ENCODE data around the gene KCTD16.
A peak's percentile ranks its signal among the peaks of the same experiment; 100 is the strongest.

Gene KCTD16

DNA sequence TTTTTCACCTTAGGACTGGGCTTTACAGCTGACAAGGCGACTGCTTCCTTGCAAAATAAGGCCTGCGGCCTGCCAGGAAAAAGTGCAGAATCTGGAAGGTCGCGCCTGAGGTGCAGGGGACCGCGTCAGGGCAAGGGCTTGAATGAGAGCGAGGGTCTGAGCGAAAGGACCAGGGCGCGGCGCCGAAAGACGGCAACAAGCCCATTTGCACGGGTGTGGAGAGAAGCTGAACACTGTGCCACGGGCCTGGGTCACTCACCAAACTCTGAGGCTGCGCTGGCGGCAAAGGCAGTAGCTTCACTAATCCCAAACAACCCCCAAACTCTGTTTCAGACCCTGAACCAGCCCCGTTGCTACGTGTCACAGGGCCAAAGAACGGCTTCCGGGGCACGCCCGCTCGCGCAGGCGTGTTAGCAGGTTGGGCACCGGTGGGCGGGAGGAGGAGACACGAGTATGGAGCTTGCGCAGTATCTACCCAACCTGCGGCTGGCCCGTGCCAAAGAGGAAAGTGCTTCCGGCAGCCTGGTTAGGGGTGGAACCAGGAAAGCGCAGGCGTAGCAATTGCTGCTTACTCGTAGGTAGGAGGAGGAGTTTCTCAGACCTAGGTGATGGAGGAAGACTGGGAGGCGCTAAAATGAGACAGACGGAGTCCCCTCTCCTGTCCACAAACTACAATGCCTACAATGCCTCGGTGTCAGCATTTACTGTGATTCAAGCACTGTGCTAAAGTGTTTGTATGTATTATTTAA is at the start of gene KCTD16, which contains the start of gene YIPF5:
Gene KCTD16, plus strand, starts transcription at position 598 of the 749 bp plus-strand sequence.
Gene YIPF5, minus strand, starts transcription at position 384 of the 749 bp plus-strand sequence. CDS start 704 bp downstream, outside the sequence.
- Histone ChIP-seq H3K4me3 (peak within 1 kb of the TSS; percentile 65 to 85 (median 74)), H3K27ac (peak within 1 kb of the TSS in 20 of 21 experiments; percentile 74 to 94 (median 90))

DNA sequence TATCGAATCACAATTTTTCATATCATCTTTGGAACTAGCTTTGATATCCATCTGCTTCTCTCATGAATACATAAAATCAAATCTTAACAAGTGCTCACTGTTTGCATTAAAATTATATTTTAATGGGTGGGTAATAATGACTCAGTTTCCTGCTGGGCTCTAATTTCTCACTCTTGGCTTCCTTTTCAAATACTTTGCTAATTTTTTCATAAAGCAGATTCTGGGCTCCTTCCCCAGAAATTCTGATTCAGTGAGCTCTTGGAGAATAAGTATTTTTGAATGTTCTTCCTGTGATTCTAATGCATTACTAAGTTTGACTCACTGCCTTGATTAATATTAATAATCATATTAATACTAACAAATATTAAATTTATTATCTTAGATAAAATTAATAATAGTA is 49.1 kb upstream of the KCTD16 start:
- H3K27ac ChIP-seq = no peak overlapping the region
- no peak overlapping the region for H3K4me3 ChIP-seq

DNA sequence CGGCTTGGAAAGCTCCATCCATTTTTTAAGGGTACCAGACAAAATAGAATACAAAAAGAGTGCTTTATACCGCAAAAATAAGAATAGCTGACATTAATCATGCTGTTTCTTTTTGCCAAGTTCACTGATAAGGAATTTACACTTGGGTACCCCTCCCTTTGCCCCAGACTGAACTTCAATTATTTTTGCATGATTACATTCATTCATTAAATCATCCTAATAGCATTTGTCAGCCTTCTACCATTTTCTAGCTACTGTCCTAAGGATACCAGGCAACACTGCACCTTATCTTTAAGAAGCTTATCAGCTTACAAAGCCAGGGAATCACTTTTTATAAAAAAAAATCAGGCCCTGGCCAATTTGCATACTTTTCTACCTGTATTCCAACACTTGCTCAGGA is 48.6 kb upstream of the KCTD16 start:
- H3K4me3 ChIP-seq = no peak overlapping the region
- H3K27ac ChIP-seq = no peak overlapping the region

DNA sequence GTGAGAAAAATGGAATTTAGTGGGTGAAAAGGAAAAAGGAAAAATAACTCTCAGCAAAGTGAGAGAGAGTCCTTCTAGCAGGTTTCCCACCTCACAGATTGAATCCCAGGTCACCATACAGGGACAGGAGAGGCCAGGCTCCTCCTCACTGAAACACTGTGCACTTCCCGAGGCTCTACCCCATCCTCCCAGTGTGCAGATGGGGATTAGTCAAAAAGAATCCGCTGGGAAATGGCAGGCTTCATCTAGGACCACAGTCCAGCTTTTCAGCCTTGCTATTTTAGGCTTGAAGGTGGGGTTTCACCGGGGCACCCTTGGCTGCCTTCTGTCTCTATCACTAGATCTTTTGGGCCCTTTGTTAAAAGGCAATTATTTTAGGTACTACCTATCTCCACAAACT is 48.0 kb upstream of the KCTD16 start:
- Histone ChIP-seq H3K4me3 (no peak overlapping the region), H3K27ac (no peak overlapping the region)

DNA sequence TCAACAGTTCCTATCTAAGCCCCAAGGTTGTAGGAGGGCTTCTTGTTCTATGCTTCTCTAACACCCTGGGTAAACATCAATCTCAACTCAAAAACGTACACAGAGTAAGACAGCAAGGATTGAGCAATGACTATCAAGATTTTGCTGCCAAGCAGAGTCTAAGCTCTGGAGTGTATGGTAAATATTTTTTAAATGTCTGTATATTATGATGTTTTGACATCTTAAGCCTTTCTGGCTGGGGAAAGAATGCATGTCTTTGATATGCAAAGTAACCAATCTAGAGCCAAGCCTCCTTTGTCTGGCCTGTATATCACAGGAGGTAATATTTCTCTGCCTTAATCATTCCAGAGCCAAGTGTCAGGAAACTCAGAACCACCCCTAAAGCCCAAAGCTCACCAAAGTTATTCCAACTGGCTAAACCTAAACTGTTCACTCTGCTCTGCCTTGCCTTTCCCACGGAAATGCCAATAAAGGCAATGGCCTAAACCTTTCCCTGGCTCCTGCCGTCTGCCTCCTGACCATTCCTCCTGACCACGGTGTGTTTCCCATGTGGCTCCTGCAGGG is 45.4 kb upstream of the KCTD16 start:
- Histone ChIP-seq H3K27ac (no peak overlapping the region), H3K4me3 (no peak overlapping the region)

DNA sequence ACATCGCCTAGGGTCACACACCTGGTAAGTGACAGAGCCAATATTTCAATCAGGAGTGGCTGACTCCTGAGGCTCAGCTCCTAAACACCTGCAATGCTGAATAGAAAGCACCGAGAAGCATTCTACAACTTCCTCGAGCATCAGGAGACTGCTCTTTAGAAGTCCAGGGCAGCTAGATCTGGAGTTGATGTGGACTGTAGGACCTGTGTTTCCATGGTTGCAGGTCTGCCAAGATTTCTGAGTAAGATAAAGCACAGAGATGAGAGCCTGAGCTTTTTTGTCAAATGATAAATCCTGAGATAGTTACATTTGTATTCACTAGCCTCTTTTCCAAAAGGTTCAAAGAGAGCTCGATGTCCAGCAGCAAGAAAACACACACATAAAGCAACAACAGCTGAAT is 44.0 kb upstream of the KCTD16 start:
- no peak overlapping the region for H3K4me3 ChIP-seq
- H3K27ac ChIP-seq = no peak overlapping the region

DNA sequence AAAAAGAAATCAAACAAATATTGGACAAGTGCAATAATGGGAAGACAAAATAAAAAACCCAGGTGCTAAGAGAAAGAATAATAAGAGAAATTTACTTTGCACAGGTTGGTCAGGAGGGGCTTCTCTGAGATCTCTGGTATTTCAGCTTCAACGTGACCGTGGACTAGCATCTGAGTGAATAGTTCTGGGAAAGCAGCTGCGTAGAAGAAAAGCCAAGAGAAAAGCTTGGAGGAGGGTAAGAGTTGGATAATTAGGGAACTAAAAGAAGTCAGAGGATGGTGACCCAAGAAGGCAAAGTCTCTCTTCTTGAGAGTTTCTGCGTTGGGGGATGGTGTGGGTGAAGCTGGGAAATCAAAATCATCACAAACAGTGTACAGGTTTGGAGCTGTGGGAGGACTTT is 41.8 kb upstream of the KCTD16 start:
- Histone ChIP-seq H3K4me3 (no peak overlapping the region), H3K27ac (no peak overlapping the region)

DNA sequence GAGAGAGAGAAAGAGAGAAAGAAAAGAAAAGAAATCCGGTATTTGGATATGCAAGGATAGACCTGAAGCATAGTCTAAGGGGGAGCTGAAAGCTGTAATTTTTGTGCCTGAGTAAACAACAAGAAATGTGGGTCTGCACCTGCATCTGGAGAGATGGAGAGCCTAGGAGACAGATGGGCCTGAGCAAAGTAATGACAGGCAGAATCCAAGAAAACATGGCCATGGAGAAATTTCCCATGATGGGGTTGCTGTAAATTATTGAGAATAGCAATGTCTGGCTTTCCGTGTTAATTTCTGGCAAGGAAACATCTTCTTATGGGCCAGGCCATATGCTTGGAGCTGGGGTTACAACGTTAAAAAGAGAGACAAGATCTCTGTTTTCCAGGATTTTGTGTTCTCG is 40.4 kb upstream of the KCTD16 start:
- no peak overlapping the region for H3K4me3 ChIP-seq
- no peak overlapping the region for H3K27ac ChIP-seq

DNA sequence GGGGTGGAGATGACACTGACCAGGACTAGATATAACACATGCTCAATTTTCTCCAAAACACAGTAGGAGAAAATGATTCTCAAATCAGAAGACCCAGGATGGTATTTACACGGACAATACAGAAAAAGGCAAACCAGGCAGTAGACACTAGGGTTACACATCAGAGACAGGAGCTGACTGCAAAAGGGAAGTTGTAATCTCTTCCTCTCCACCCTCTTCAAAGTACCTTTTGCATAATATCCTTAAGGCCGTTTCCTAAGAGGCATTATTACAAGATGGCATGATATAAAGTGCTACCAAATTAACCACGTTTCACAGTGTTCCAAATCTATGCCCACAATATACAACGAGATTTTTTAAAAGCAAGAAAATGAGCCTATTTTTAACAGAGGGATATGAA is 39.4 kb upstream of the KCTD16 start:
- Histone ChIP-seq H3K4me3 (no peak overlapping the region), H3K27ac (no peak overlapping the region)

DNA sequence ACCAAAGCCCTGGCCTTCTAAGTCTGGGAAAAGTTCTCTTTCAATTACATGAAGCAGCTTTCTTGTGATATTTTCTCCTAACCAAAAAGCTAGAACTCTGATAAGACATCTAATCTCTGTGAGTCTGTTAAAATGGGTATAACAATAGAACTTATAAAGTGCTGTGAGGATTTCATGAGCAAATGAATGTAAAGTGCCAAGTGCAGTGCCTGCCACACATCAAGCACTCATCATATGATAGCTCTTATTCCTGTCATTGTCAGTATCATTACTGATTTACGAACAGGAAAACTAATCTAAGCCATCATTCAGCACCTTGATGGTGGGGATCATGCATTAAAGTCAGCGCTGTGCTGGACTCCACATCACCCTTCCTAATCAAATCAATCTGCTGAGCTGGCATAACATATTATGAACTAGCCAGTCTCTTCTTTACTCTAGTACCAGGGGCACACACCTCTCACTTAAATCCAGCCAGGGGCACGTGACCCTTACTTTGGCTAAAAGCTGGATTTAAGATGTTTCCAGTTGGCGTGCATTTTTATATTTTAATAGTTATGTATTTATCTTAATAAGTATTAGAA is 37.5 kb upstream of the KCTD16 start:
- Histone ChIP-seq H3K4me3 (no peak overlapping the region), H3K27ac (no peak overlapping the region)

DNA sequence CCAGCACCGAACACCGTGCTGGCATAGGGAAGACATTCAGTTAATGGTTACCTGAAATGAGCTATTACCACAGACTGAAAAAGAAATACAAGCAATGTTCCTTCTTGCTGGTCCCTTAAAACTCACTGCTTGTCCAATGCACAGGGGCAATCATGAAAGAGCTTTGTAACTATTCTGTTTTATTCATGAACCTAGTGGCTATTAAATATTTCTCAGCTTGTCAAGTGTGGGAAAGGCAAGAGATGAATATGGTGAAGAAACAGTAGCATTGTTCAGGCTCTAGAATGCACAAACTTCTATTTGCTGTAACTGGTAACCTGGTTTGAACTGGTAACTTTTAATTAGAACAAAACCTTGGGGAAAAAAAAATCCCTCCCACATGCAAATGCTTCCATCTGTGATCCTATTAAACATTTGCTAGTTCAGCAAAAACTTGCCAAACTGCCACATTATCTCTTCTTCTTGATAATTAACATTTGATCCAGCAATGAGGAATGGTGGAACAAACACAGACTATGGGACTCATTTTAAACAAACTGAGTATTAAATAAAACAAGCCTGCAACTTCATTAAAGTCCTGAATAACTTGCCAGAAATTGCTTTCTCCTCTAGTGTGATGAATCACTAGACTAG is 36.4 kb upstream of the KCTD16 start:
- Histone ChIP-seq H3K4me3 (no peak overlapping the region), H3K27ac (no peak overlapping the region)

DNA sequence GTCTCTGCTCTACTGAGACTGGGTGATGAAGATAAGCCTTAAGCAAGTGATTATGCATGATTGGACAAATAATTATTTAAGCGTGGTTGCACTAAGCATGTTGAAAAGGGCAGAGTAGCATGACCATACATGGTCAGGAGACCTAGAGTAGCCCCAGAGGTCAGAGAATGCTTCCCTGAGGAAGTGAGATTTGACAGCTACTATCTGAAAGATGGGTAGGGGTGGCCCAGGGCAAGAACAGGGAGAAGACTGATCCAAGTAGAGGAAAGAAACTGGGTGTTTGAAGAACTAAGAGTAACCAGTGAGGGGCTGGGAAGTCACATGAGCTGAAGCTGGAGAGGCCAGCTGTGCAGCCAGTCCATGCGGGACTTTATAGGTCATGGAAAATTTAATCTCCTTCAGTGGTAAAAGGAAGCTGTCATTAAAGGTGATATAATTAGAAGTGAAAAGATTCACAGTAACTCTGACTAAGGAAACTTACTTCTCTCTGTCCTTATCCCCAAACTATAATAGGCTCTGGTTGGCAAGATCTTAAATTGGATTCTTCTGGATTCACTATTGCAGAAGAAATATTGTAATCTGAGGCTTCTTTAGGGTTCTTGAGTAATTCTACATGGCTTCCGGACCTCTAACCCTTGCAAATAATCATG is 35.4 kb upstream of the KCTD16 start:
- Histone ChIP-seq H3K27ac (no peak overlapping the region), H3K4me3 (no peak overlapping the region)

DNA sequence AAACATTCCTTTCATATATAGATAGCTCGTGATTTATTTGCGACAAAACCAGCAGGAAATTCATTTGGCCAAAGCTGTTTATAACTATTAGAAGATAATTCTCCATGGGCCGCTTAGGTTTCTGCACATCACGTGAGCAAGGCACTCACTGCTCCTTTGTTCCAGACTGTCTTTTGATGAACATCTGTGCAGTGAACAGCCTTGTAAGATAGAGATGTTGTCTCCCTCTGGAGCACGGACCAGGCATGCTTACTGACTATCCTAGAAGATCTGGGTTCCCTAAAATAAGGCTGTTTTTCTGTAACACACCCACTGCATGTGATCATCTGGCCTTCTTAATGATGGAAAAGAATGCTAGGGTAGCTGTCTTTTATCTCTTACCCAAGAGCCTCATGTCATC is 31.1 kb upstream of the KCTD16 start:
- H3K4me3 ChIP-seq = no peak overlapping the region
- H3K27ac ChIP-seq = no peak overlapping the region

DNA sequence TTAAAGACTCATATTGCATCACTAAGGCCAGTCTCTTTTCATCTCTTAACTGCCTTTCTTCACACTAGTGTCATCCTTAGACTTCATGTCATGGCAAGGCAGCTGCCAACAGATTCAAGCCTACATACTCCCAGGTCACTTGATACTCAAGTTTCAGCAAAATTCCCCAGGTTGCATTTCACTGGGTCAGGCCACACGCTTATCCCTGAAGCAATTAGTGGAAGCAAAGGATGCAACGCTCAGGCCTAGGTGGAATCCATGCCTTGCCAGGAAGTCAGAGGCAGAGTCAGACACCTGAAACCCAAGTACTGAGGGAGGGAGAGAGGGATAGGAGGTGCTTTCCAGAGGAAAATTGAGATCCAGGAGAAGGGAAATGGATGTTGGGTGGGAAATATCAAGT is 29.1 kb upstream of the KCTD16 start:
- no peak overlapping the region for H3K27ac ChIP-seq
- no peak overlapping the region for H3K4me3 ChIP-seq

DNA sequence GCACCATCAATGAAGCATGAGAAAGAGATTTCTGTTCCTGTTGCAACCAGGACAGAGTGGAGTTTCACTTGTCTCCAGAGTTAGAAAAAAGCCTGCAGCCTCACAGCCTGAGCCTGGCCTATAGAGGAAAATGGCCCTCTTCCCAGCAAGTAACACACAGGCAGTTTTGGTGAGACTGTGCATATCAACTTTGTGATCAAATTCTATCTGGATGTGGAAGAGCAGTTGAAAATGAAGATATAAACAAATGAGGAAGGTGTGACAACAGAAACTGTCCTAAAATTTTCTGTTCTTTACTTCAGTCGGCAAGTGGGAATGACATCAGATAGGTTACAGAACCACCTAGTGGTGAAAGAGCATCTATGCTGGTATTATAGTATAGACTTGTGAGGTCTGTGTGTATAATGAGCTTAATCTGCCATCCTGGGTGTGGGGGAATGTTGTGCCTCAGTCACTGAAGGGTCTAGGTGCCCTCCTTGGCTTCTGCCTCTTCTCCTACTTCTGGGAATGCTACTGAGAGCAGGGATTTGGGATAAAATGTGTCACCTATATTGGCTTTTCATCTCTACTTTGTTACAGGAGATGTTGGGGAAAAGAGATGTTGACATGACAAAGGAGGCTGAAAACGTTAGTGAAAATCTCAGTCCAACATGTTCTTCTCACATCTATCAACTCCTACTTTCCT is 28.4 kb upstream of the KCTD16 start:
- H3K27ac ChIP-seq = no peak overlapping the region
- H3K4me3 ChIP-seq = no peak overlapping the region

DNA sequence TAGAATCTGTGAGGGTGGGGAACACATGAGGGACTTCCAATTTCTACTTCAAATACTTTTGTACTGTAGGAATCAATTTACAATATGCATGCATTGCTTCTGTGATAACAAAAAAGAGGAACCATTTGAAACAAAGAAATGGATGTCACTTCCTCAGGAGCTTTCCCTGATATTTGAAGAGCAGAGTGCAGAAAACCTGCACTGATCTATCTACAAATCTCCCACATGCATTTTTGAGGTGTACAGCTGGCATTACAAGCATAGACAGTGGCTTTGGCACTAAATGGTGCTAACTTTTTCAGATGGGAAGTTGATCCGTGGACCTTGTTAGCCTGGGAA is 27.9 kb upstream of the KCTD16 start:
- no peak overlapping the region for H3K27ac ChIP-seq
- H3K4me3 ChIP-seq = no peak overlapping the region

DNA sequence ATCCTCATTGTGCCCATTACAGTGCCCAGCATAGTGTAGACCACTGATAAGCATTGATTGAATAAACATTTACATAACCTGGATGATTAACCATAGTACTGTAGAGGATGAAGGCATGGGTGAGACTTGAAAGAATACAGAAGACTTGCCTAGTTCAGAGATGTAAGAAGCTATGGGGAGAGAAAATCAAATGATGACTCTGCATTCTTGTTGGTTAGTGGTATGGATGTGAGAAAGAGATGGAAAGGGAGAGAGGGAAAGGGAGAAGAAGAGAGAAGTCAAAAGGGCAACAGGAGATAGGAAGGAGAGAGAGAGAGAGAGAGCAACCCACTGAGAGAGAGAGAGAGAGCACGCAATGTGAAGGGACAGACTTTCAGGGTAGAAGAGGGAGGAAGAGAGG is 27.0 kb upstream of the KCTD16 start:
- H3K4me3 ChIP-seq = no peak overlapping the region
- H3K27ac ChIP-seq = no peak overlapping the region

DNA sequence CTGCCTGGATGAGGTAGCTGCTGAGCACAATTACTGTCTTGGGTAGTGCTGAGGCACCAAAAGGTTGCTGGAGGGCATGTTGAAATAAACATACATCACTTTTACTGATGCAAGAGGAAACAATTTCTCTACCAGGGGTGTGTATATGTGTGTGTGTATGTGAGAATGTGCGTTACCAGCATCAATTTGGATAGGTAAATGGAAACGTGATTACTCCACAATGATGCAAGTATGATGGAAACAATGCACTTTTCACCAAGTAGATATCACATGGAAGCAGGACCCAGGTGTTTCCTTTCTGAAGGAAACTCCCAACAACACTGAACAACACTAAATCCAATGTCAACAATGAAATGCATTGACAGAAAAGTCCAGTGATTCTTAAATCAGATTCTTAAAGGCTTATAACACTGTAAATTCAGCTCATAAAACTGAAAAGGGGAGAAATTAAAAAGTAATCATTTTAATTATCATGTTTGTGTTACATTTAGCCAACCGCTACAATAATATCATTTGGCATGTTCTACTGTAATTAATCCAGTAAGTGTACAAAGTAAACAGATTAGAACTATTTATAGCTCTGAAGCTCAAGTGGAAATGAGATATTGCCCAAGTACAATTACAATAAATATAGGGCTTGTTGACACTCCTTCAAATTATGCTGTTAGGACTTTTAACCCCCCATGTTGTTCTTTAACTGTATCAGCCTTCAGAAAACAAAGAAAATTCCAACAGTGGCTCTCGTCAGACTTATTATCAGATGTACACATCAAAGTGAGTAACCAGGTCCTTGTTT is 25.5 kb upstream of the KCTD16 start:
- H3K27ac ChIP-seq = peak overlapping the region in 3 of 21 experiments; percentile 30 to 70 (median 44)

DNA sequence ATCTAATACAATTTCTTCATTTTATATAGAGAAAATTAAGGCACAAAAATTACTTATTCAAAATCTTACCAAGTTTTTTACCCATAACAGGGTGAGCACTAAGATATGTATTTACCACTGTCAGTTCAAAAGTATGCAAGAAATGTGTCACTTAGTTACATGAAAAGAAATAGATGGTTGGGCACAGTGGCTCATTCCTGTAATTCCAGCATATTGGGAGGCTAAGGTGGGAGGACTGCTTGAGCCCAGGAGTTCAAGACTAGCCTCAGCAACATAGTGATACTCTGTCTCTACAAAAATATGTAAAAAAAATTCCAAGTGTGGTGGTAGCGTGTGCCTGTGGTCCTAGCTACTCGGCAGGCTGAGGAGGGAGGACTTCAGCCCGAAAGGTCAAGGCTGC is 19.6 kb upstream of the KCTD16 start:
- no peak overlapping the region for H3K27ac ChIP-seq
- H3K4me3 ChIP-seq = no peak overlapping the region

More for the DNA sequence above, 25.5 kb upstream of the KCTD16 start:
- no peak overlapping the region for H3K4me3 ChIP-seq

Measured in skin epidermis (tissue), 12 donors.